ENCODE measurements around the gene FALEC. TPM values are rescaled to one million over a fixed set of nuclear protein-coding genes. Genes with fewer than 3 reads are reported as not detected.

The FALEC gene
- total and polyA plus RNA-seq, 9 of the 15 experiments (the other 6 are each of a cell fraction or from before 2014, with no cell fraction given) = 0.15 to 1.8 (median 0.53) TPM; not detected in 5

DNA sequence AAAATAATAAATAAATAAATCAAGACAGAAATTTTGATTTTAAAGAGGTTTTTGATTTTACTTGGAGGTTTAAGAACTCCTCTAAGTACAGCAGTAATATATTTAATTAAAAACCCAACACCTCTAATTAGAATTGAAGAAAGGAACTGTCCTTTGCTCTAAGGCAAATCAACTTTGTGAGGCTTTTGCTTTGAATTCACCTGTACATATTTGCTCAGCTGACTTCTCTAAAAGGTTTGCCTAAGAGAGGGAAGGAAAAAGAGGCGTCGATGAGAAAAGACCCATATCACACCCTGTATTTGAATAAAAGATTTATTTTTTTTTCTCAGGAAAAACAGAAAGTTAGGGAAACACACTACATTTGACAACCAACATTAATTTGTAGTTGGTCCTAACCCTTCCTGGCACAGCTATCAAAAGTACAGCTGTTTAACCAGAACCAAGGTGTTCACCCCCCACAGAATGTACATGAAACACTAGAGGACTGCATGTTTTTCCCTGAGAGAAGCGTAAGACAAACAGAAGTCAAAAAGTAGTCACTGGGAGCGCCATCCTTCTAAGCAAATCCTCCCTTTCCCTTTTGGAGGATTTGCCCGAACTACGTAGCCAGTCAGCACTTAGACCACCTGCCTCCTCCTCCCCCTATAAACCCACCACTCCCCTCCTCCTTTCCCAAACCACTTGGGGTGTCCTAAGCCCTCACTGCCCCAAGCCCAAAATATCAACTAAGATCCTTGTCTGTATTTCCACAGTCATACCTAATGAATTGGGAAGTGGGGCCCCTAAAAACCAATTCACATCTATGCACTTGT lies 58.9 kb downstream of the FALEC start (continued):
- no peak for TF ChIP-seq KDM4B (IDR thresholded peaks at IDR 0.05; ENCODE audit: borderline replicate concordance in 2 of 2, low read depth in 1 of 2)
- TF ChIP-seq, protein P1, sequence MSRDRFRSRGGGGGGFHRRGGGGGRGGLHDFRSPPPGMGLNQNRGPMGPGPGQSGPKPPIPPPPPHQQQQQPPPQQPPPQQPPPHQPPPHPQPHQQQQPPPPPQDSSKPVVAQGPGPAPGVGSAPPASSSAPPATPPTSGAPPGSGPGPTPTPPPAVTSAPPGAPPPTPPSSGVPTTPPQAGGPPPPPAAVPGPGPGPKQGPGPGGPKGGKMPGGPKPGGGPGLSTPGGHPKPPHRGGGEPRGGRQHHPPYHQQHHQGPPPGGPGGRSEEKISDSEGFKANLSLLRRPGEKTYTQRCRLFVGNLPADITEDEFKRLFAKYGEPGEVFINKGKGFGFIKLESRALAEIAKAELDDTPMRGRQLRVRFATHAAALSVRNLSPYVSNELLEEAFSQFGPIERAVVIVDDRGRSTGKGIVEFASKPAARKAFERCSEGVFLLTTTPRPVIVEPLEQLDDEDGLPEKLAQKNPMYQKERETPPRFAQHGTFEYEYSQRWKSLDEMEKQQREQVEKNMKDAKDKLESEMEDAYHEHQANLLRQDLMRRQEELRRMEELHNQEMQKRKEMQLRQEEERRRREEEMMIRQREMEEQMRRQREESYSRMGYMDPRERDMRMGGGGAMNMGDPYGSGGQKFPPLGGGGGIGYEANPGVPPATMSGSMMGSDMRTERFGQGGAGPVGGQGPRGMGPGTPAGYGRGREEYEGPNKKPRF (IDR thresholded peaks at IDR 0.05; ENCODE audit: low read depth, low read length) = no peak
- peak; percentile 92 for TF ChIP-seq POLR2AphosphoS5 (IDR thresholded peaks at IDR 0.05; ENCODE audit: control insufficient read depth, insufficient read depth, low read depth, low read length)
- TF ChIP-seq MTA1 (IDR thresholded peaks at IDR 0.05; ENCODE audit: borderline replicate concordance) = no peak
- TF ChIP-seq, protein P2, sequence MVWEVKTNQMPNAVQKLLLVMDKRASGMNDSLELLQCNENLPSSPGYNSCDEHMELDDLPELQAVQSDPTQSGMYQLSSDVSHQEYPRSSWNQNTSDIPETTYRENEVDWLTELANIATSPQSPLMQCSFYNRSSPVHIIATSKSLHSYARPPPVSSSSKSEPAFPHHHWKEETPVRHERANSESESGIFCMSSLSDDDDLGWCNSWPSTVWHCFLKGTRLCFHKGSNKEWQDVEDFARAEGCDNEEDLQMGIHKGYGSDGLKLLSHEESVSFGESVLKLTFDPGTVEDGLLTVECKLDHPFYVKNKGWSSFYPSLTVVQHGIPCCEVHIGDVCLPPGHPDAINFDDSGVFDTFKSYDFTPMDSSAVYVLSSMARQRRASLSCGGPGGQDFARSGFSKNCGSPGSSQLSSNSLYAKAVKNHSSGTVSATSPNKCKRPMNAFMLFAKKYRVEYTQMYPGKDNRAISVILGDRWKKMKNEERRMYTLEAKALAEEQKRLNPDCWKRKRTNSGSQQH (CRISPR knock-in tag; IDR thresholded peaks at IDR 0.05) = peak; percentile 80
- peak; percentile 79 for TF ChIP-seq SUPT5H (IDR thresholded peaks at IDR 0.05)

Data from K562 (cell line).